Activated naive CD4-positive, alpha-beta T cell treated with anti-CD3 and anti-CD28 coated beads, Interleukin-2, amount 50 U/mL, for 72 hours (primary cell): ENCODE data around the gene MYO7B. TPM values are rescaled to one million over a fixed set of nuclear protein-coding genes. Genes with fewer than 3 reads are reported as not detected.

Source experiments
- ATAC-seq, 2 donors: fragments of 150-1000 bp; cut with Tn5 transposase; 2 replicates each; pipeline ENCODE4 v1.10.0; 2021; ENCODE audit warnings: mild to moderate bottlenecking in 2 of 2, moderate library complexity in 2 of 2
- DNase-seq, 2 donors: peaks; one replicate each; pipeline ENCODE4 v3.0.0; 2021 to 2022; ENCODE audit warnings: low spot score in 2 of 2
- H3K27ac Mint-ChIP-seq, 2 donors: one replicate each; pipeline ENCODE4 v1.8.0; 2022; ENCODE audit warnings: mild to moderate bottlenecking in 2 of 2, mixed read lengths in 2 of 2
- H3K36me3 Mint-ChIP-seq, 2 donors: one replicate each; pipeline ENCODE4 v1.8.0; 2022; ENCODE audit warnings: mixed read lengths in 2 of 2
- H3K9me3 Mint-ChIP-seq, 2 donors: one replicate each; pipeline ENCODE4 v1.8.0; 2022; ENCODE audit warnings: mixed read lengths in 2 of 2
- total RNA-seq, 2 donors: library from RNA; stranded (reverse); gene quantifications; one replicate each; pipeline ENCODE4 v1.2.3, GENCODE V29; 2022

MYO7B gene
- total RNA-seq, 2 donors from 2014 or later: 0.64 to 1.9 TPM

- Mint-ChIP-seq H3K9me3 (no peaks in the 10 kb centered on the region), H3K36me3 (no peaks in the 10 kb centered on the region), H3K27ac (no peak overlapping the region)
- no peak for ATAC-seq
- DNase-seq: peak in 1 of 2 donors; percentile 18
These were observed 83.2 kb downstream of the MYO7B start for GRCh38 chr2:127618551-127619202.

DNA sequence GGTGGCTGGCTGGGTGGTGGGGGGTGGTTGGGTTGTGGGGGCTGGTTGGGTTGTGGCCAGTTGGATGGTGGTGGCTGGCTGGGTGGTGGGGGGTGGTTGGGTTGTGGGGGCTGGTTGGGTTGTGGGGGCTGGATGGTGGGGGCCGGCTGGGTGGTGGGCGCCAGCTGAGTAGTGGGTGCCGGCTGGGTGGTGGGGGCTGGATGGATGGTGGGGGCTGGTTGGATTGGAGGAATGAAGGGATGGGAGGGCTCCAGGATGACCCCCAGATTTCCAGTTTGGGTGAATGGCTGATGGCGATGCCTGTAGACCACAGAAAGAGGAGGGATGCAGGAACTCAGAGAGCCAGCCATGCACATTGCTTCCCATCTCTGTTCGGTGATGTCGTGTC, 83.7 kb downstream of the MYO7B start:
- DNase-seq: no peak
- Mint-ChIP-seq H3K9me3 (no peaks in the 10 kb centered on the region), H3K36me3 (no peaks in the 10 kb centered on the region), H3K27ac (no peak overlapping the region)
- no peak for ATAC-seq

DNA sequence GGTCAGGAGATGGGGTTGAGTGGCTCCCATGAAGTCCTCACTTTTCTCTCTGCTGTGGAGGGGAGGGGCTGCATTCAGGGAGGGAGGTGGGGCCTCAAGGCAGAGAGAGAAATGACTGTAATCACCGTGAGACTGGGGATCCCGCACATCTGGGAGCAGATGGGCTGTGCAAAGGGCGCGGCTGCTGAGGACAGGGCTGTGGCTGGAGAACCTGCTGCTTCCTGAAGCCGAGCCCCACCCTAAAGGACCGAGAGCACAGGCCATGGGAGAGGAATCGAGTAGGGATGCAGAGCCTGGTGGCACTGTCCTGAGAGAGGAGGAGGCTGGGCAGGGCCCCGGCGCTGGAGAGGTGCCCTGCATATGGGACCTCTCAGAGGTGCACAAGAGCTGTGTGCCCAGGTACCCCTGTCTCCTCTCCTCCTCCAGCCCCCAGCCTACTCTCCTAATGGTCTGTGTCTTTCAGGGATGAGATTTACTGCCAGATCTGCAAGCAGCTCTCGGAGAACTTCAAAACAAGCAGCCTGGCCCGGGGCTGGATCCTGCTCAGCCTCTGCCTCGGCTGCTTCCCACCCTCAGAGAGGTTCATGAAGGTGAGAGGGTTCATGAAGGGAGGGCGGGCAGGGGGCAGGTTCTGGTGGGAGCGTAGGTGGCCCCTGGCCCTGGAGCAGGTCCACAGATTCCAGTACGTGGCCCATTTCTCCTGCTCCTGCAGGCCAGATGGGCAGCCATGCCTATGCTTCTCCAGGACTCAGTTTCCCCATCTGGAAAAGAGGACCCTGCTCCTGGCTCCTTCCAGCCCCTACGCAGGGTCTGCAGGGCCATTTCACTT, 84.6 kb downstream of the MYO7B start:
- ATAC-seq (no peak), DNase-seq (peak in 1 of 2 donors; percentile 40)
- Mint-ChIP-seq H3K36me3 (no peaks in the 10 kb centered on the region), H3K9me3 (no peaks in the 10 kb centered on the region), H3K27ac (no peak overlapping the region)

- Mint-ChIP-seq H3K9me3 (no peaks in the 10 kb centered on the region), H3K36me3 (no peaks in the 10 kb centered on the region), H3K27ac (no peak overlapping the region)
- DNase-seq (no peak), ATAC-seq (no peak)
These were observed 85.4 kb downstream of the MYO7B start for GRCh38 chr2:127620866-127621265.

GRCh38 chr2:127621981-127622431, 86.5 kb downstream of the MYO7B start:
- peak in 1 of 2 donors; percentile 39 for DNase-seq
- H3K36me3 Mint-ChIP-seq: no peaks in the 10 kb centered on the region
- no peaks in the 10 kb centered on the region for H3K9me3 Mint-ChIP-seq
- ATAC-seq: no peak
- no peak overlapping the region for H3K27ac Mint-ChIP-seq

DNA sequence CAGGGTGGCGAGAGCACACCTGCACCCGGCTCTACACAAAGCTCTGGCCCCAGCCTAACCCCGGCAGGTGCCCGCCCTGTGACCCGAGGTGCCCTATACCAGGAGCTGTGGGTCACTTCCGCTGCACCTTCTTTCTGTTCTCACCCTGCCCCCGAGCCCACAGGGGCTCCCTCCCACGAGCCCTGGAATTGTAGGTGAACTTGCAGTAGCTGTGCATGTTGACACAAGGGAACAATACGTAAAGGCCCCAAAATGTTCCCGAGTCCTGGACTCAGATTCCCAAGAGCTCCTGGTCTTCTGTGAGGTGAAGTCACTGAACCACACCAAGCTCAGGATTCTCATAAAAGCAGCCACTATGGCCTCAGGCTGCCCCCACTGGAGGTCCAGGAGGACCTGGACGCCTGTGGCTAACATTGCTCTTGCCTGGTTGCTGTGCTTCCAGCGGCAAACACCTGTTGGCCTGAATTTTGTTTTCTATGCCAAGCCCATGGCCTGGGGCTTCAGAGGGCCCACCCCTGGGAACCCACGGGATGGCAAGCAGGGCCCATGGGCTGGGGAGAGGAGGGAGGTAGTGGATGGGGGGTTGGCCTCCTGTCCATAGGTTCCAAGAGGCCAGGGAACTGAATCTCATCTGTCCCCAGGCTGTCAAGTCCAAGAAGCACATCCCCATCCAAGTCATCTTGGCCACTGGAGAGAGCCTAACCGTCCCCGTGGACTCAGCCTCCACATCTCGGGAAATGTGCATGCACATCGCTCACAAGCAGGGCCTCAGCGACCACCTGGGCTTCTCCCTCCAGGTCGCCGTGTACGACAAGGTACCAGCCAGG, 87.3 kb downstream of the MYO7B start:
- H3K36me3 Mint-ChIP-seq: no peaks in the 10 kb centered on the region
- ATAC-seq (no peak), DNase-seq (peak in 1 of 2 donors; percentile 44)
- H3K9me3 Mint-ChIP-seq: no peaks in the 10 kb centered on the region
- H3K27ac Mint-ChIP-seq: no peak overlapping the region

DNA sequence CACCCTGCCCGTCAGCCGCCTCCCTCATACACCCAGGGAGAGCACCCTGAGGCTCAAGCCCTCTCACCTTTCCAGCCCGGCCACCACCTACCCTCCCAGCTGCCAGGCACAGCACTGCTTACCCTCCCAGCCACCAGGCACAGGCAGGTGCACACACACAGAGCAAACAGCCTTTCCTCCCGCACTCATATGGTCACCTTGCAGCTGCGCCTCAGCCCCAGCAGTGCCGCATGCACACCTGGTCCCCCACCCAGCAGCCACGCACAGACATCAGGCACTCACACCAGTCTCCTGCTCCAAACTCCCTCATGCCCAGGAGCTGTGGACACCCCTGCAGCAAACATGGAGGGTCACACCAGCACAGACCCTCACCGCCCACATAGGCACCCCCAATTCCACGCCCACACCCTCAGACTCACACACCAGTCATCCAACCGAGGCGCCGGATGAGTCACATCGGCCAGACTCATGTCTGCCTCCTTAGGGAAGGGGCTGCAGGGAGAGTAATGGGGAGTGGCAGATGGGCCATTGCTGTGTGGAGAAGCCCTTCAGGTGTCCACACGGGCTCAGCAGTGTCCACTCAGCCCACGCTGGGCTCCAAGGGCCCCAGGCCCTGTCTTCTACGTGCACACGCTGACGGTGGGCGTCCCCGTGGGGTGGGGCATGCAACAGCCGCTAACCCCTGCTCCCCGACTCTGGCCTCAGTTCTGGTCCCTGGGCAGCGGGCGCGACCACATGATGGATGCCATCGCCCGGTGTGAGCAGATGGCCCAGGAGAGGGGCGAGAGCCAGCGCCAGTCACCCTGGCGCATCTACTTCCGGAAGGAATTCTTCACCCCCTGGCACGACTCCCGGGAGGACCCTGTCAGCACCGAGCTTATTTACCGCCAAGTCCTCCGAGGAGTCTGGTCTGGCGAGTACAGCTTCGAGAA, 88.2 kb downstream of the MYO7B start:
- H3K27ac Mint-ChIP-seq: no peak overlapping the region
- no peaks in the 10 kb centered on the region for H3K36me3 Mint-ChIP-seq
- peak in 1 of 2 donors; percentile 13 for ATAC-seq
- H3K9me3 Mint-ChIP-seq: no peaks in the 10 kb centered on the region
- DNase-seq: peak in 1 of 2 donors; percentile 44

DNA sequence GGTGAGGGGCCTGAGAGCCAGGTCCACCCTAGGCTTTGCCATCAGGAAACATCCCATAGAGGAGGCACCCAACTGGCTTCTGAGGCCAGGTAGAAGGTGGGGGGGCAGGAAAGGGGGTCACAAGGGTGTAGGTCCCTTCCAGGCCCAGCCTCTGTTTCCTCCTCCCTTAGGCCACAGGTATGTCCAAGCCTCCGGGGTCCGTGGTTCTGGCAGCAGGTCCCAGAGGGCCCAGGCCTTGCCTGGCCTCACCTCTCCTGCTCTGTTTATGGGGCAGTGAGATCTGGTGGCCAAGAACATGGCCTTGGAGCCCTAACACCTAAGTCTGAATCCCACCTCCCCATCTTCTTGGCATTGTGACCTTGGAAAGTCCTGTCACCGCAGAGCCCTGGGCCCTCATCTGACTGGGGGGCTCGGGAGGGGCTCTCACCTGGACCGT, 88.9 kb downstream of the MYO7B start:
- no peak for ATAC-seq
- Mint-ChIP-seq H3K27ac (peak overlapping the region in 1 of 2 donors; percentile 65), H3K36me3 (no peaks in the 10 kb centered on the region), H3K9me3 (no peaks in the 10 kb centered on the region)
- no peak for DNase-seq

GRCh38 chr2:127624756-127625571, 89.5 kb downstream of the MYO7B start:
- H3K36me3 Mint-ChIP-seq: no peaks in the 10 kb centered on the region
- ATAC-seq (no peak), DNase-seq (peak in 1 of 2 donors; percentile 52)
- peak overlapping the region in 1 of 2 donors; percentile 65 for H3K27ac Mint-ChIP-seq
- no peaks in the 10 kb centered on the region for H3K9me3 Mint-ChIP-seq

GRCh38 chr2:127625572-127625951, 90.1 kb downstream of the MYO7B start:
- Mint-ChIP-seq H3K9me3 (no peaks in the 10 kb centered on the region), H3K36me3 (no peaks in the 10 kb centered on the region), H3K27ac (peak overlapping the region in 1 of 2 donors; percentile 44)
- DNase-seq (peak in 1 of 2 donors; percentile 4), ATAC-seq (no peak)

DNA sequence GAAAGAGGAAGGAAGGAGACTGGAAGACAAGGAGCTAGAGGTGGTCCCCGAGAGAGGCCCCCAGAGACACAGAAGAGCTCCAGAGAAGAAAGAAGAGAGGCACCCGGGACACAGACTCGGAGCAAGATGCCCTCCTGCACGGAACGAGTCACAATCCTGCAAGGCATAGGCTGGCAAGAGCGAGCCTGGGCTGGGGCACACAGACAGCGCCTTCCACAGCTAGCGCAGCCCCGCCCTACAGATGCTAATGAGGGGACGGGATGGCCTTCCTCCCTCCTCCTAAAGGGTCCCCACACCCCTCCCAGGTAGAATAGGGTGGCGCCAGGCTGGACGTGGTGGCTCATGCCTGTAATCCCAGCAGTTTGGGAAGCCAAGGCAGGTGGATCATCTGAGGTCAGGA, 90.7 kb downstream of the MYO7B start:
- Mint-ChIP-seq H3K27ac (peak overlapping the region in 1 of 2 donors; percentile 44), H3K36me3 (no peaks in the 10 kb centered on the region), H3K9me3 (no peaks in the 10 kb centered on the region)
- ATAC-seq: no peak
- peak in 1 of 2 donors; percentile 34 for DNase-seq

- ATAC-seq (no peak), DNase-seq (no peak)
- H3K36me3 Mint-ChIP-seq: no peaks in the 10 kb centered on the region
- H3K9me3 Mint-ChIP-seq: no peaks in the 10 kb centered on the region
- H3K27ac Mint-ChIP-seq: no peak overlapping the region
These were observed 91.6 kb downstream of the MYO7B start for GRCh38 chr2:127626917-127627739.

- no peaks in the 10 kb centered on the region for H3K9me3 Mint-ChIP-seq
- DNase-seq (no peak), ATAC-seq (no peak)
- no peaks in the 10 kb centered on the region for H3K36me3 Mint-ChIP-seq
- no peak overlapping the region for H3K27ac Mint-ChIP-seq
These were observed 92.5 kb downstream of the MYO7B start for GRCh38 chr2:127627740-127628571.
